Central memory CD8-positive, alpha-beta T cell (primary cell): Measurements from ENCODE around the gene GTF2A2.

Source experiments
- ATAC-seq: fragments of 150-1000 bp; cut with Tn5 transposase; replicated peaks from 2 replicates; pipeline ENCODE4 v1.10.0; 2022; ENCODE audit warnings: mild to moderate bottlenecking, moderate FRiP score, moderate number of reproducible peaks; ENCODE audit not compliant: poor library complexity, severe bottlenecking; ENCODE audit errors: extremely low read depth
- DNase-seq, 2 donors: peaks; one replicate each; pipeline ENCODE4 v3.0.0; 2021; ENCODE audit warnings: low spot score in 2 of 2
- H3K27ac Mint-ChIP-seq: one replicate; pipeline ENCODE4 v1.8.0; 2022; ENCODE audit warnings: low read depth, mild to moderate bottlenecking, moderate library complexity, mixed read lengths
- H3K27me3 Mint-ChIP-seq: one replicate; pipeline ENCODE4 v1.8.0; 2022; ENCODE audit warnings: mixed read lengths
- H3K36me3 Mint-ChIP-seq: one replicate; pipeline ENCODE4 v1.8.0; 2022; ENCODE audit warnings: mild to moderate bottlenecking, moderate library complexity, mixed read lengths; ENCODE audit not compliant: insufficient read depth
- H3K4me1 Mint-ChIP-seq: one replicate; pipeline ENCODE4 v1.8.0; 2022; ENCODE audit warnings: mixed read lengths
- H3K4me3 Mint-ChIP-seq: one replicate; pipeline ENCODE4 v1.8.0; 2022; ENCODE audit warnings: mild to moderate bottlenecking, moderate library complexity, mixed read lengths
- H3K9me3 Mint-ChIP-seq: one replicate; pipeline ENCODE4 v1.8.0; 2022; ENCODE audit warnings: mixed read lengths

The GTF2A2 gene

DNA sequence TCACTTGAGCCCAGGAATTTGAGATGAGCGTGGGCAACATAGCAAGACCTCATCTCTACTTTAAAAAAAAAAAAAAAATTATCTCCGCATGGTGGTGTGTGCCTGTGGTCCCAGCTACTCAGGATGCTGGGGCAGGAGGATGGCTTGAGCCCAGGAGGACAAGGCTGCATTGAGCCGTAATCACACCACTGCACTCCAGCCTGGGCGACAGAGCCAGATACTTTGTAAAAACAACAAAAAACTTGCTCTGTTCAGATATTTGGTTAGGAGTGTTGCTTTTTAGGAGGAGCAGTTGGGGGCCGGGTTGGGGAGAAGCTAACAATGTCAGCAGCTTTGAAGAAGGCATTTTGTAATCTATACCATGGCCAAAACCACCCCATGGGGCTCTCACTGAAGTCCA lies 41.7 kb downstream of the GTF2A2 start:
- Mint-ChIP-seq H3K9me3 (no peaks in the 10 kb centered on the region), H3K27ac (no peak overlapping the region), H3K4me1 (peaks cover 7% of the 10 kb centered on the region), H3K4me3 (no peak overlapping the region), H3K27me3 (peaks cover 75% of the 10 kb centered on the region), H3K36me3 (no peaks in the 10 kb centered on the region)
- no peak for DNase-seq
- no peak for ATAC-seq

DNA sequence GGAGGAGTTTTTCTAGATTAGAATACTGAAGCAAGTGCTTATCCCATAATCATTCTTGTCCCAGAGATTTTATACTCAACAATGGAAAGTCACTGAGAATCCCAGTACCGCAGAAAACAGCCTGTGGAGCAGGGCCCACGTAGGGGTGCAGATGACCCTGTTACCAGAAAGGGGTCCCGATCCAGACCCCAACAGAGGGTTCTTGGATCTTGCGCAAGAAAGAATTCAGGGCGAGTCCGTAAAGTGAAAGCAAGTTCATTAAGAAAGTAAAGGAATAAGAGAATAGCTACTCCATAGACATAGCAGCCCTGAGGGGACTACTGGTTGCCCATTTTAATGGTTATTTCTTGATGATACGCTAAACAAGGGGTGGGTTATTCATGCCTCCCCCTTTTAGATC lies 43.2 kb downstream of the GTF2A2 start:
- Mint-ChIP-seq H3K27me3 (peaks cover 68% of the 10 kb centered on the region), H3K4me1 (peaks cover 7% of the 10 kb centered on the region), H3K9me3 (no peaks in the 10 kb centered on the region), H3K27ac (no peak overlapping the region), H3K36me3 (peaks cover 2% of the 10 kb centered on the region), H3K4me3 (no peak overlapping the region)
- DNase-seq = no peak
- ATAC-seq = no peak

DNA sequence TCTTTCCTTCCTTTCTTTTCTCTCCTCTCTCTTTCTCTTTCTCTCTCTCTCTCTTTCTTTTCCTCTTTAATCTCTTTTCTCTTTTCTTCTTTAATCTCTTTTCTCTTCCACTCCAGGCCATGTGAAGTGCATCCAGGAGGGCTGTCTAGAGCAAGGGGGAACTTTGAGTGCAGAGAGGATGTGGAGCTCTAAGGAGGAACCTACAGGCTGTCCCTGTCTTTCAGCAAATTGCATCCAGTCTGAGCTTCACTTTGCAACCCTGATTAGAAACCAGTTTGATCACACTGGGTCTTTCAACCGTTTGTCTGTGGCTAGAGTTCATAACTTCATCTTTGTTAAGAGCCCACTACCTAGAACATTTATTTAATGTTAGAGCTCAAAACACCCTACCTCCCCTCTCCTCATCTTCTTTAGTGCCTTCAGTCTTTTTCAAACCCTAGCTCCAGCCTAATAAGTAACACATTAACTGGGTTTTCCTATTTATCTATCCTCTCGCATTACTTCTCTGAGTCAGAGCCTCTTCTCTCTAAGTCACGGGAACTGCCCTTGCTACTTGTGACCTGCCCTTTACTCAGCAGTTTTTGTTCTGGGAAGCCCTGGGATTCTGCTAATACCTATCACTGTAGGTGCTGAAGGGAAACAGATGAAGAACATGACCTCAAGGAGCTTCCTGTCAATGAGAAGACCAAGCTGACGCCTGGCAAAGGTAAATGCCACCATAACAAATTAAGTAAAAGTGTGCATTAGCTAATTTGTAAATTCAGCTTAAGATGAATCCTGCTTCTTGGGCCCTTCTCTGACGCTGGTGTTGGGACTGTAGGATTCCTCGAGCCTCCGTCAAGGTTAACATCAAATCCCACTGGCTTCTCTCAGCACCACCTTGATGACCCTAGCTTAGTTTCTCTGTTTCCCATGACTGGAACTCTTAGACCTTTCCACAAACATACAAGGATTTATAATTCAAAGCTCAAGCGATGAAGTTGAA lies 45.7 kb downstream of the GTF2A2 start, which contains the start of gene GCNT3:
TSS of gene GCNT3 (plus strand) at position 508 of the 985 bp plus-strand sequence. CDS start 6,456 bp downstream, outside the sequence.
- Mint-ChIP-seq H3K4me1 (peaks cover 7% of the 10 kb centered on the region), H3K27ac (peak within 1 kb of the TSS; percentile 42), H3K9me3 (no peaks in the 10 kb centered on the region), H3K27me3 (peaks cover 56% of the 10 kb centered on the region), H3K36me3 (peaks cover 2% of the 10 kb centered on the region), H3K4me3 (no peak within 1 kb of the TSS)
- DNase-seq (no peak), ATAC-seq (no peak)

DNA sequence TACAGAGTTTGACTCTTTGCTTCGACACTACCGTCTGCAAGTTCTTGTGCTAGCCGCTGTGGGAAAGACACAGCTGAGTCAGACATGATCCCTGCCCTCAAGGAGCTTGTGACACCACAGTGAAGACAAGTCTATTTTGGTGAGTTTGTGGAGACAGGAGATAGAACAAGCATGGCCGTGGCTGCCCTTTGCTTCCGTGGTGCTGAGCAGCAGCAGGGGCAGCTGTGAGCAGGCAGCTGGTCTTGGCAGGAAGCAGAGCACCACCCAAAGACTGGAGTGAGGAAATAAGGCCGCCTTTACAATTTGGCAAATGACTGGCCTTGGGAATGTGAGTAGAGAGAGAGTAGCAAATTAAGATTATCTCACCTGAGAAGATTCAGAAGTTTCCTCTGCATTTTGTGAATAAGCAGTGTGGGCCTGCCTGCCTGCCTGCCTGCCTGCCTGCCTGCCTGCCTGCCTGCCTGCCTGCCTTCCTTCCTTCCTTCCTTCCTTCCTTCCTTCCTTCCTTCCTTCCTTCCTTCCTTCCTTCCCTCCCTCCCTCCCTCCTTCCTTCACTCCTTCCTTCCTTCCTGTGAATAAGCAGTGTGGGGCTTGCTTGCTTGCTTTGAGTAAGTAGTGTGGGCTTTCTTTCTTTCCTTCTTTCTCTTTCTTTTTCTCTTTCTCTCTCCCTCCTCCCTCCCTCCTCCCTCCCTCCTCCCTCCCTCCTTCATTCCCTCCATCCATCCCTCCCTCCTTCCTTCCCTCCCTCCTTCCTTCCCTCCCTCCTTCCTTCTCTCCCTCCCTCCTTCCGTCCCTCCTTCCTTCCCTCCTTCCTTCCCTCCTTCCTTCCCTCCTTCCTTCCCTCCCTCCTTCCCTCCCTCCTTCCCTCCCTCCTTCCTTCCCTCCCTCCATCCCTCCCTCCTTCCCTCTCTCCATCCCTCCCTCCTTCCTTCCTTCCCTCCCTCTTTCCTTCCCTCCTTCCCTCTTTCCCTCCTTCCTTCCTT lies 47.3 kb downstream of the GTF2A2 start:
- Mint-ChIP-seq H3K4me3 (no peak overlapping the region), H3K27me3 (peaks cover 41% of the 10 kb centered on the region), H3K4me1 (peaks cover 7% of the 10 kb centered on the region), H3K36me3 (peaks cover 2% of the 10 kb centered on the region), H3K27ac (no peak overlapping the region), H3K9me3 (no peaks in the 10 kb centered on the region)
- DNase-seq (no peak), ATAC-seq (no peak)

DNA sequence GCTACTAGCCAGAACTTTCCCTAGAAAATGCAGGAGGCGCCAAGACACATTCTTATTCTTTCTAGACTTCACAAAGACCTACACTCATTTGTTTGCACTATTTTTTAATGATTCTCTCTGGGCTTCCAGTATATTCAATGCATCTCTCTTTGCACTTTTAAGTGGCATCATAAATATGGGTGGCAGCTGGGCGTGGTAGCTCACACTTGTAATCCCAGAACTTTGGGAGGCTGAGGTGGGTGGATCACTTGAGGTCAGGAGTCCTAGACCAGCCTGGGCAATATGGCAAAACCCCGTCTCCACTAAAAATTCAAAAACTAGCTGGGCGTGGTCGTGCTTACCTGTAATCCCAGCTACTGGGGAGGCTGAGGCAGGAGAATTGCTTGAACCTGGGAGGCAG lies 51.3 kb downstream of the GTF2A2 start:
- ATAC-seq (no peak), DNase-seq (no peak)
- Mint-ChIP-seq H3K36me3 (peaks cover 2% of the 10 kb centered on the region), H3K4me3 (no peak overlapping the region), H3K27me3 (peaks cover 50% of the 10 kb centered on the region), H3K4me1 (peaks cover 1% of the 10 kb centered on the region), H3K9me3 (peaks cover 10% of the 10 kb centered on the region), H3K27ac (no peak overlapping the region)

DNA sequence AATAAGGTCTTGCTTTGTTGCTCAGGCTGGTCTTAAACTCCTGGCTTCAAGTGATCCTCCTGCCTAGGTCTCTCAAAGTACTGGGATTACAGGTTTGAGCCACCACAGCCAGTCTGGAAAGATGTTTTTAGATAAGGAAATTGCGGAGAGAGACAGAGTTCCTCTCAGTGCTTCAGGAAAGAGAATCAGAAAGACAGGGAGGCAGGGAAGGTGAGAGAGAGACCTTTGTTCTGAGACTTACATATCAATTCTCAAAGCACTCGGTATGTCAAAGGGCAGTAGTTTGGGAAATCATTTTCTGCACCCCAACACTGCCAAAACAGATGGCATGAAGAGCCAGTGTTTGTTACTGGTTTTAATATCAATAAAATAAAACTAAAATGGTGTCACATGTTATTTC lies 58.9 kb downstream of the GTF2A2 start:
- H3K4me1 Mint-ChIP-seq = no peaks in the 10 kb centered on the region

DNA sequence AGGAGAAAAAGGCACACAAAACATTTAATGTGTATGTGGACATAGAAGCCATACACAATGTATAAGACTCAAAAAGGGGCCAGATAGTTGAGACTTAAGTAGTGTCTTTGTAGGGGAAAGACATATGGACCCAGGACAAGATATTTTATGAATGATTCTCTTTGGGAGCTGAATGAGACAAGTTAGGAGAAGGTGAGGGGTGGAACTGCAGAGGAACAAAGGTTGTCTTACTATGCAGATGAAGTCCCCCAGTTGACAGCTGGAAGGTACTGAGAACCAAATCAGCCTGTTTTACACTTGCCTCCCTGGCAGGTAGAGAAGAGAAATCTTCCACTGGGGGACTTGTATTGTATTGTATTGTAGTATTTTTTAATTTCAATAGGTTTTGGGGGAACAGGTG lies 60.7 kb downstream of the GTF2A2 start:
- Mint-ChIP-seq H3K9me3 (no peaks in the 10 kb centered on the region), H3K4me1 (peaks cover under 1% of the 10 kb centered on the region), H3K4me3 (no peak overlapping the region), H3K27ac (no peak overlapping the region), H3K27me3 (peaks cover 45% of the 10 kb centered on the region), H3K36me3 (peaks cover 2% of the 10 kb centered on the region)
- no peak for DNase-seq
- no peak for ATAC-seq

More for the DNA sequence above, 58.9 kb downstream of the GTF2A2 start:
- H3K36me3 Mint-ChIP-seq = peaks cover 2% of the 10 kb centered on the region
- DNase-seq = no peak
- H3K4me3 Mint-ChIP-seq = no peak overlapping the region
- H3K9me3 Mint-ChIP-seq = peaks cover under 1% of the 10 kb centered on the region
- peaks cover 63% of the 10 kb centered on the region for H3K27me3 Mint-ChIP-seq
- H3K27ac Mint-ChIP-seq = no peak overlapping the region
- ATAC-seq = no peak

DNA sequence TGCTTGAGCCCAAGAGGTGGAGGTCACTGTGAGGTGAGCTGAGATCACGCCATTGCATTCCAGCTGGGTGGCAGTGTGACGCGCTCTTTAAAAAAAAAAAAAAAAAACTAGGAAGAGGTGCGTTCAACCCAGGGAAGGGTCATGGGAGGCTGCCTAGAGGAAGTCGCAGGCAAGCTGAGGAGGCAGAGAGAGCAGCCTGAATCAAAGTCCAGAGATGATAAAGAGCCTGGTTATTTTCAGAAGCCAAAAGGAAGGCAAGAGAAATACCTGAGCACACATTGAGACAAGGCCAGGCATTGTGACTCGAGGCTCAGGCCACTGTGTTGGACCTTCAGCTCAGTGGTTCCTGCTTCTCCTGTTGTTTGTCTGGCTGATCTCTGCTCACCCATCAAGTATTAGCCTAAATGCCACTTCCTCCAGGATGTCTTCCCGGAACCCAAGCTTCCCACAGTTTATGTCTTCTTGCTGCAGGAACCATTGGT lies 61.8 kb downstream of the GTF2A2 start:
- peaks cover 6% of the 10 kb centered on the region for H3K4me1 Mint-ChIP-seq
- no peak overlapping the region for H3K4me3 Mint-ChIP-seq
- DNase-seq = no peak
- H3K27ac Mint-ChIP-seq = no peak overlapping the region
- no peak for ATAC-seq
- peaks cover 37% of the 10 kb centered on the region for H3K27me3 Mint-ChIP-seq
- H3K9me3 Mint-ChIP-seq = no peaks in the 10 kb centered on the region
- H3K36me3 Mint-ChIP-seq = peaks cover under 1% of the 10 kb centered on the region

DNA sequence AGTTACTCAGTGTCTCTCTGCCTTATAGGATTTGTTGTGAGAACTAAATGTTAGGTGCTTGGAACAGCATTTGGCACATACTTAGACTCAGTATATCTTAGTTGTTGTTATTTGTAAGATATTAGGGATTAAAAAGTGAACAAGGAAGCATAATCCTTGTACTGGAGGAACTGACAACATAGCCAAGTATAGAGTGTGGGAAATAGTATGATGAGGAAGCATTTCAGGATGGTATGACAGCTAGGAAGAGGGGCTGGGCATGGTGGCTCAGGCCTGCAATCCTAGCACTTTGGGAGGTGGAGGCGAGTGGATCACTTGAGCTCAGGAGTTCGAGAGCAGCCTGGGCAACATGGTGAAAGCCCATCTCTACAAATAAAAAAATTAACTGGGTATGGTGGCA lies 62.3 kb downstream of the GTF2A2 start:
- no peaks in the 10 kb centered on the region for H3K9me3 Mint-ChIP-seq
- peaks cover 36% of the 10 kb centered on the region for H3K27me3 Mint-ChIP-seq
- no peak overlapping the region for H3K27ac Mint-ChIP-seq
- H3K36me3 Mint-ChIP-seq = no peaks in the 10 kb centered on the region
- no peak overlapping the region for H3K4me3 Mint-ChIP-seq
- H3K4me1 Mint-ChIP-seq = peaks cover 6% of the 10 kb centered on the region
- ATAC-seq = no peak
- DNase-seq = no peak

DNA sequence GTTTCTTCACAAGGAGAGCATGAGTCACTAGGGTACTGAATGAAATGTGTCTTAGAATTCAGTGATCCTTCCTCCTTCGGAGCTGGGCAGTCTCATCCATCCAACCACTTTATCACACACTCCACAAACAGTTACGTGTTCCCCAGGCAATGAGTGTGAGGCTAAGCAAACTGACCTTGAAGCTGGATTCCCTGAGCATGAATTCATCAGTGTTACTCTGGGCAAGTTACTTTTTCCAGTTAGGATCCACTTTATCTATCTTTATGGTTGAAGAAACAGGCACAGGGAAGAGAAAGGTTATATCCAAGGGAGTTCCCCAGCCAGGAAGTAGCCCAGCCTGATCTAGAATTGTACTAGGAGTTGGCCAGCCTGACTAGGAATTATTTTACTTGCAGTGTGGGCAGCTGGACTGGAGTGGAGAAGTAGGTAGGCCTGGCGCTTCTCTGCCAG lies 62.8 kb downstream of the GTF2A2 start:
- ATAC-seq (no peak), DNase-seq (no peak)
- Mint-ChIP-seq H3K4me1 (peaks cover 6% of the 10 kb centered on the region), H3K4me3 (no peak overlapping the region), H3K27ac (no peak overlapping the region), H3K27me3 (peaks cover 36% of the 10 kb centered on the region), H3K9me3 (no peaks in the 10 kb centered on the region), H3K36me3 (no peaks in the 10 kb centered on the region)

DNA sequence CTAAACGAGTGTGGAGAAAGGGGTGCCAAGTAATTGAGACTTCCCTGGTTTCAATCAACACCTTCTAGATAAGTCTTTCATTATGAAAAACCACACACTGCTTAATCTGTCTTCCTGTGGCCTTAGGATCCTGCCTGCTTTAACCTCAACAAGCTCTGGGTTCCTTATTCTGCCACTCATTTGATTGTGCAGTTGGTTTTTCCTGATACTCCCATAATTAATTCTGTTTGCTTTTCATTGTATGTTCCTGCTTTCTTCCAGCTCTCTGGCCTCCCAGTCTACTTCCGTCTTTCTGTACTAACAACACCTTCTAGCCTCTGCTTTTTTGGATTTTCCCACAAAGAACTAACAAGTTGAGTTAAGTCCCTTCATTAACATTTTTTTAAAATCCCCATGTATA lies 66.0 kb downstream of the GTF2A2 start:
- H3K36me3 Mint-ChIP-seq = no peaks in the 10 kb centered on the region
- DNase-seq (no peak), ATAC-seq (no peak)
- no peak overlapping the region for H3K4me3 Mint-ChIP-seq
- no peaks in the 10 kb centered on the region for H3K9me3 Mint-ChIP-seq
- H3K27ac Mint-ChIP-seq = no peak overlapping the region
- peaks cover 6% of the 10 kb centered on the region for H3K4me1 Mint-ChIP-seq
- peaks cover 24% of the 10 kb centered on the region for H3K27me3 Mint-ChIP-seq

DNA sequence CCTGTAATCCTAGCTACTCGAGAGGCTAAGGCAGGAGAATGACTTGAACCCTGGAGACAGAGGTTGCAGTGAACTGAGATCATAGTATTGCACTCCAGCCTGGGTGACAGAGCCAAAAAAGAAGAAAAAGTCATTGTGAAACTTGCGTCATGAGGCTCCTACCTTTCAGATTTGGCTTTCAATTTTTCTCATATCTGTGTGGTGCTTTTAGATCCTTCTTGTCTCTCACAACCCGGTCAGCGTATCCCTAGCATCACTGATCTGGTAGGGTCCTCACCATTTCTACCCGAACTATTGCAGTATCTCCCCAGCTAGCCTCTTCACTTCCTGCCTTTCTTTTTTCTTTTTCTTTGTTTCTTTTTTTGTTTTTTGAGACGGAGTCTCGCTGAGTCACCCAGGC lies 67.3 kb downstream of the GTF2A2 start:
- Mint-ChIP-seq H3K4me1 (peaks cover 6% of the 10 kb centered on the region), H3K27ac (no peak overlapping the region), H3K4me3 (no peak overlapping the region), H3K36me3 (no peaks in the 10 kb centered on the region), H3K9me3 (no peaks in the 10 kb centered on the region), H3K27me3 (peaks cover 20% of the 10 kb centered on the region)
- DNase-seq = no peak
- ATAC-seq = no peak
